Esophagus mucosa (tissue), 1 donor: ENCODE measurements around the gene C17orf114.

ENCODE experiments used
- ATAC-seq: fragments of 200-7000 bp; cut with Tn5 transposase; one replicate; pipeline ENCODE4 v1.9.1; 2020
- donor health status: DM: yes; HTN: yes; CAD: no.

C17orf114 gene

GRCh38 chr17:4822835-4823234 lies 20.7 kb upstream of the C17orf114 start:
- no peak for ATAC-seq

- no peak for ATAC-seq
Observed at GRCh38 chr17:4818276-4818675, 16.1 kb upstream of the C17orf114 start.

GRCh38 chr17:4816826-4817225 lies 14.7 kb upstream of the C17orf114 start:
- ATAC-seq: no peak

- no peak for ATAC-seq
Observed at GRCh38 chr17:4815043-4815675, 13.0 kb upstream of the C17orf114 start.

- no peak for ATAC-seq
Observed at GRCh38 chr17:4812690-4813089, 10.6 kb upstream of the C17orf114 start.

GRCh38 chr17:4811471-4811870 lies 9.3 kb upstream of the C17orf114 start:
- ATAC-seq: peak; percentile 50

GRCh38 chr17:4810696-4811290 lies 8.7 kb upstream of the C17orf114 start:
- no peak for ATAC-seq

GRCh38 chr17:4808378-4808767 lies 6.2 kb upstream of the C17orf114 start:
- ATAC-seq: peak; percentile 12

- peak; percentile 0 for ATAC-seq
Observed at GRCh38 chr17:4807605-4808377, 5.7 kb upstream of the C17orf114 start.

- ATAC-seq: peak; percentile 91
Observed at GRCh38 chr17:4806777-4807604, 4.9 kb upstream of the C17orf114 start, which contains the start of gene PLD2. PLD2 (plus strand) TSS chr17:4807152; CDS start chr17:4807773, 621 bp downstream.

- no peak for ATAC-seq
Observed at GRCh38 chr17:4806456-4806776, 4.3 kb upstream of the C17orf114 start.

GRCh38 chr17:4800462-4801196 lies 1.5 kb downstream of the C17orf114 start:
- ATAC-seq: no peak

- peak; percentile 34 for ATAC-seq
Observed at GRCh38 chr17:4796552-4796920, 5.6 kb downstream of the C17orf114 start.

- ATAC-seq: no peak
Observed at GRCh38 chr17:4795168-4795567, 7.0 kb downstream of the C17orf114 start.

- no peak for ATAC-seq
Observed at GRCh38 chr17:4790705-4791088, 11.4 kb downstream of the C17orf114 start.

GRCh38 chr17:4789951-4790704 lies 12.0 kb downstream of the C17orf114 start:
- peak; percentile 88 for ATAC-seq

GRCh38 chr17:4789701-4789950 lies 12.5 kb downstream of the C17orf114 start:
- no peak for ATAC-seq

- ATAC-seq: peak; percentile 20
Observed at GRCh38 chr17:4788807-4789700, 13.1 kb downstream of the C17orf114 start, which contains the start of gene GLTPD2. GLTPD2 (plus strand) TSS chr17:4788964; CDS start chr17:4789012, 48 bp downstream.

- no peak for ATAC-seq
Observed at GRCh38 chr17:4788159-4788806, 13.8 kb downstream of the C17orf114 start.

GRCh38 chr17:4786516-4786915 lies 15.6 kb downstream of the C17orf114 start:
- no peak for ATAC-seq
